Right atrium auricular region (tissue), 2 donors: ENCODE results near the gene DPM2. TPM values are rescaled to one million over a fixed set of nuclear protein-coding genes. Genes with fewer than 3 reads are reported as not detected.

Experiments used
- DNase-seq: peaks from one replicate; pipeline ENCODE4 v3.0.0-alpha.2; 2019; ENCODE audit warnings: low spot score
- H3K27ac ChIP-seq, 2 donors: fragments of 200-600 bp; sonication (generic); 1 replicate in 1 of 2; 2 replicates in 1 of 2; pipeline ENCODE4 v1.5.1; 2016 to 2019
- H3K27me3 ChIP-seq, 2 donors: fragments of 200-600 bp; sonication (generic); one replicate each; pipeline versions ENCODE4 v1.5.1 to v1.6.0; 2017 to 2019
- H3K36me3 ChIP-seq: fragments of 200-600 bp; sonication (generic); one replicate; pipeline ENCODE4 v1.5.1; 2016
- H3K4me1 ChIP-seq, 2 donors: fragments of 200-600 bp; sonication (generic); one replicate each; pipeline versions ENCODE4 v1.5.1 to v1.6.0; 2017 to 2019
- H3K4me3 ChIP-seq, 2 donors: fragments of 200-600 bp; sonication (generic); 1 replicate in 1 of 2; 2 replicates in 1 of 2; pipeline ENCODE4 v1.5.1; 2017 to 2019; ENCODE audit warnings: mild to moderate bottlenecking in 1 of 2, moderate library complexity in 1 of 2
- H3K9me3 ChIP-seq, 2 donors: fragments of 200-600 bp; sonication (generic); one replicate each; pipeline ENCODE4 v1.5.1; 2019
- total RNA-seq, 2 donors: library from RNA; depleted of rRNA; stranded (reverse); fragments of >200 nt; gene quantifications; one replicate each; pipeline ENCODE4 v1.1.0, GENCODE V29; 2016
- TF ChIP-seq, protein P1 (sequence below), 2 donors: fragments of 200-600 bp; sonication (generic); IDR thresholded peaks; one replicate each; pipeline ENCODE4 v1.5.1; 2019; ENCODE audit warnings: antibody characterized with exemption in 2 of 2

DPM2 gene
- total RNA-seq, 2 donors from 2014 or later = 4.7 to 11.4 TPM

DNA sequence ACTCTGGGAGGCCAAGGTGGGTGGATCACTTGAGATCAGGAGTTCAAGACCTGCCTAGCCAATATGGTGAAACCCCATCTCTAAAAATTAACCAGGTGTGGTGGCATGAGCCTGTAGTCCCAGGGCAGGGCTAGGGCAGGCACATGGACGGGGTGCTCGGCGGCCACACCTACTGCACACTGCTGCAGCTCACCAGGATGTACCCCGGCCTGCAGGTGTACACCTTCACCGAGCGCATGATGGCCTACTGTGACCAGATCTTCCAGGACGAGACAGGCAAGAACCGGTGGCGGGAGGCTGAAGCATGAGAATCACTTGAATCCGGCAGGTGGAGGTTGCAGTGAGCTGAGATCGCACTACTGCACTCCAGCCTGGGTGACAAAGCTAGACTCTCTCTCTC lies 24.0 kb downstream of the DPM2 start:
- no peak overlapping the region for H3K4me3 ChIP-seq
- no peak overlapping the region for H3K27ac ChIP-seq
- TF ChIP-seq, protein P1, sequence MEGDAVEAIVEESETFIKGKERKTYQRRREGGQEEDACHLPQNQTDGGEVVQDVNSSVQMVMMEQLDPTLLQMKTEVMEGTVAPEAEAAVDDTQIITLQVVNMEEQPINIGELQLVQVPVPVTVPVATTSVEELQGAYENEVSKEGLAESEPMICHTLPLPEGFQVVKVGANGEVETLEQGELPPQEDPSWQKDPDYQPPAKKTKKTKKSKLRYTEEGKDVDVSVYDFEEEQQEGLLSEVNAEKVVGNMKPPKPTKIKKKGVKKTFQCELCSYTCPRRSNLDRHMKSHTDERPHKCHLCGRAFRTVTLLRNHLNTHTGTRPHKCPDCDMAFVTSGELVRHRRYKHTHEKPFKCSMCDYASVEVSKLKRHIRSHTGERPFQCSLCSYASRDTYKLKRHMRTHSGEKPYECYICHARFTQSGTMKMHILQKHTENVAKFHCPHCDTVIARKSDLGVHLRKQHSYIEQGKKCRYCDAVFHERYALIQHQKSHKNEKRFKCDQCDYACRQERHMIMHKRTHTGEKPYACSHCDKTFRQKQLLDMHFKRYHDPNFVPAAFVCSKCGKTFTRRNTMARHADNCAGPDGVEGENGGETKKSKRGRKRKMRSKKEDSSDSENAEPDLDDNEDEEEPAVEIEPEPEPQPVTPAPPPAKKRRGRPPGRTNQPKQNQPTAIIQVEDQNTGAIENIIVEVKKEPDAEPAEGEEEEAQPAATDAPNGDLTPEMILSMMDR (IDR thresholded peaks at IDR 0.05) = no peak
- H3K36me3 ChIP-seq = peaks cover 22% of the 10 kb centered on the region
- DNase-seq = no peak
- H3K9me3 ChIP-seq = no peaks in the 10 kb centered on the region
- H3K4me1 ChIP-seq = peaks cover 0 to 37% of the 10 kb centered on the region in 2 donors
- no peaks in the 10 kb centered on the region for H3K27me3 ChIP-seq

DNA sequence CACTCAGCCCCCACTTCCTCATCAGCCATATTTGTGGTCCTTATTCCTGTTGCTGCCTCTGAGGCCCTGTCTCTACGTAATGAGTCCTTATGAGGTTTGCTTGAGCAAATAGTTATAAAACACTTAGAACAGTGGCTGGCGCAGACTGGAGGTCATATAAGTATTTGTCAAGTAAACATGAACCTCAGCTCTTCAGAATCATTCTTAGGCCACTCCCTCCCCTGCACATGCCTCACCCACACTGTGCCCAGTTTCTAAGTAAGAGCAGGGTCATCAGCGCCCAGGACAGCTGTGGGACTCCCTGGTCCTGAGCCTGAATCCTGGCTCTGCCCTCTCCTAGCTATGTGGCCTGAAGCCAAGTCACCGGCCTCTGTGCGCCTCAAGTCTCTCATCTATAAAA lies 24.8 kb downstream of the DPM2 start:
- no peaks in the 10 kb centered on the region for H3K27me3 ChIP-seq
- peaks cover 30% of the 10 kb centered on the region for H3K36me3 ChIP-seq
- TF ChIP-seq, protein P1 (IDR thresholded peaks at IDR 0.05) = no peak
- peaks cover 0 to 29% of the 10 kb centered on the region in 2 donors for H3K4me1 ChIP-seq
- H3K9me3 ChIP-seq = no peaks in the 10 kb centered on the region
- H3K27ac ChIP-seq = no peak overlapping the region
- no peak for DNase-seq
- no peak overlapping the region for H3K4me3 ChIP-seq

DNA sequence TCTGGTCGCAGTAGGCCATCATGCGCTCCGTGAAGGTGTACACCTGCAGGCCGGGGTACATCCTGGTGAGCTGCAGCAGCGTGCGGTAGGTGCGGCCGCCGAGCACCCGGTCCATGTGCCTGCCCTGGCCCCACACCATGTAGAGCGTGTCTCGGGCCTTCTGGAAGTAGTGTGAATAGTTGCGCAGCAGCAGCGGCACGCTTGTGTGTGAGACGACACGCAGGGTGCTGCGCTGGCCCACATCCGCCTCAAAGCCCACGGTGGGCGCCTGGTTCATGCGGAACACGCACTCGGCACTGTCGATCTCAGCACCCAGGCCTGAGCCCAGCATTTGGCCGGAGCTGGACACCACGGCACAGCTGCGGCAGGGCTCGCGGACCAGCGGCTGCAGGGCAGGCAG lies 25.4 kb downstream of the DPM2 start:
- no peak for DNase-seq
- TF ChIP-seq, protein P1 (IDR thresholded peaks at IDR 0.05) = no peak
- Histone ChIP-seq H3K36me3 (peaks cover 33% of the 10 kb centered on the region), H3K4me3 (no peak overlapping the region), H3K27ac (no peak overlapping the region), H3K27me3 (no peaks in the 10 kb centered on the region), H3K4me1 (peaks cover 0 to 24% of the 10 kb centered on the region in 2 donors), H3K9me3 (no peaks in the 10 kb centered on the region)

DNA sequence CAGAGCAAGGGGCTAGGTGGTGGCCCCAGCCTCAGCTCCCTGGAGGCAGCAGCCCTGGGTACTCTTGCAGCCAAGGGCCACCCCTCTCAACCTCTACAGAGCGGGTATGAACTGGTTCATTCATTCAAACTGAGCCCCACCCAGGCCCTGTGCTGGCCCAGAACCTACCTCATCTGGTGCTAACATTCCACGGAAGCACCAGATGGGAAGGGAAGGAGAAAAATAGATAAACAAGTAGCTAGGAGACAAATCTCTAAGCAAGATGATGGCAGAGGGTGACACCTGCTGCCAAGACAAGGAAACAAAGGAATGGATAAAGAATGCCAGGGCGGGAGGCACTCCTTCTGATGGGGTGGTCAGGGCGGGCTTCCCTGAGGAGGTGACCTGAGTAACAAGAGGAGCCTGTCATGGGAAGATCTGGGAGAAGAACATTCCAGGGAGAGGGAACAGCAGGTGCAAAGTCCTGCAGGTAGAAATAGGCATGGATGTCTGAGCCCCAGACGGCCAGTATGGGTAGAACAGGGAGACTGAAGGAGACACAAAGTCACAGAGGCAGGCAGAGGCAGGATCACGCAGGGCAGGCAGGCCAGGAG lies 26.9 kb downstream of the DPM2 start:
- Histone ChIP-seq H3K4me1 (peaks cover 0 to 27% of the 10 kb centered on the region in 2 donors), H3K27ac (no peak overlapping the region), H3K27me3 (no peaks in the 10 kb centered on the region), H3K36me3 (peaks cover 33% of the 10 kb centered on the region), H3K4me3 (no peak overlapping the region), H3K9me3 (no peaks in the 10 kb centered on the region)
- DNase-seq = no peak
- TF ChIP-seq, protein P1 (IDR thresholded peaks at IDR 0.05) = no peak

DNA sequence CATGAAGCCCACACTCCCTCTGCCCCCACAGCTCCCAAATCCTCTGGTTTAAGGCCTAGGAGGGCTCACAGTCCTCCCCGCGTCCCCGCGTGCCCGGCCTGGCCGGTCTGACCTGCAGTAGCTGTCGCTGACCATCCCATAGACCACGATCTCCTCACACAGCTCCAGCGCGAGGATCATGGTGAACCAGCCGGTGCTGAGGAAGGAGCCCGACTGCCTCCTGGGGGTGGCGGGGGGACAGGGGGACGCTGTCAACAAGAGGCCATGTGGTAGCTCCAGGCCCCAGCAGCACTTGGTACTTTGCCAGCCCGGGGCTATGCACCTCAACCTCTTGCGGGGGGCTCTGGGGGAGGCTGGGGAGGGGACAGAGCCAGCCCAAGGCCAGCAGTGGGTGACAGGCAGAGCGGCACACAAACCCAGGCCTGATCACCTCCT lies 27.8 kb downstream of the DPM2 start:
- TF ChIP-seq, protein P1 (IDR thresholded peaks at IDR 0.05) = no peak
- Histone ChIP-seq H3K4me1 (peaks cover 0 to 27% of the 10 kb centered on the region in 2 donors), H3K27ac (no peak overlapping the region), H3K4me3 (no peak overlapping the region), H3K27me3 (no peaks in the 10 kb centered on the region), H3K36me3 (peaks cover 33% of the 10 kb centered on the region), H3K9me3 (no peaks in the 10 kb centered on the region)
- DNase-seq = no peak

DNA sequence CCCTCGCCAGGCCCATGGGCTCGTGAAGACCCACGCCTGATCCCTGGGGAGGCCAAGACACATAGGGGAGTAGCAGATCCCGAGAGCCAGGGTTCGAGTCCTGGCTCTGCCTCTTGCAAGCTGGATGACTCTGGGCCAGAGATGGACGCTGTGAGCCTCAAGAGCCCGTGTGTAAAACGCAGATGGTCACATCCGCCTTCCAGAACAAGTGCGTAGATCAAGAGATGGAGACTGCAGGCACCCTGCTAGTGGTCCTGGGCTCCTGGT lies 29.1 kb downstream of the DPM2 start:
- TF ChIP-seq, protein P1 (IDR thresholded peaks at IDR 0.05) = no peak
- H3K36me3 ChIP-seq = peaks cover 33% of the 10 kb centered on the region
- H3K27ac ChIP-seq = no peak overlapping the region
- H3K9me3 ChIP-seq = no peaks in the 10 kb centered on the region
- DNase-seq = no peak
- no peak overlapping the region for H3K4me3 ChIP-seq
- H3K27me3 ChIP-seq = no peaks in the 10 kb centered on the region
- peaks cover 0 to 38% of the 10 kb centered on the region in 2 donors for H3K4me1 ChIP-seq
